OCI-LY1 (cell line): ENCODE measurements around the gene RPS6KA2.

ENCODE experiments used
- H2AFZ ChIP-seq: fragments of 200-600 bp; sonication (generic), shearing (Covaris generic); 2 replicates; pipeline ENCODE4 v1.6.0; 2014; ENCODE audit warnings: antibody characterized with exemption, mild to moderate bottlenecking, low read length
- H3F3A ChIP-seq: fragments of 200-600 bp; sonication (generic), shearing (Covaris generic); 2 replicates; pipeline ENCODE4 v1.6.0; 2014; ENCODE audit warnings: mild to moderate bottlenecking, antibody characterized with exemption, low read length, moderate library complexity; ENCODE audit not compliant: insufficient read depth
- H3K27ac ChIP-seq: fragments of 200-600 bp; sonication (generic); 2 replicates; pipeline ENCODE4 v1.5.1; 2014; ENCODE audit warnings: low read length, mixed run types, mild to moderate bottlenecking, low read depth; ENCODE audit not compliant: poor library complexity, severe bottlenecking
- H3K27me3 ChIP-seq: fragments of 200-600 bp; sonication (generic); 2 replicates; pipeline ENCODE4 v1.6.0; 2014; ENCODE audit warnings: antibody characterized with exemption, mild to moderate bottlenecking, low read length, moderate library complexity; ENCODE audit not compliant: insufficient read depth
- H3K36me3 ChIP-seq: fragments of 200-600 bp; sonication (generic); 2 replicates; pipeline ENCODE4 v1.6.1; 2014; ENCODE audit warnings: mild to moderate bottlenecking, antibody characterized with exemption, low read length, moderate library complexity, mixed read lengths; ENCODE audit not compliant: insufficient read depth
- H3K4me1 ChIP-seq: fragments of 200-600 bp; sonication (generic); 2 replicates; pipeline ENCODE4 v1.5.1; 2014; ENCODE audit warnings: mild to moderate bottlenecking, low read length, moderate library complexity; ENCODE audit not compliant: insufficient read depth, severe bottlenecking
- H3K4me2 ChIP-seq: fragments of 200-600 bp; sonication (generic), shearing (Covaris generic); 2 replicates; pipeline ENCODE4 v1.6.1; 2014; ENCODE audit warnings: low read length
- H3K4me3 ChIP-seq: fragments of 200-600 bp; sonication (generic); 2 replicates; pipeline ENCODE4 v1.5.1; 2014; ENCODE audit warnings: low read length, low read depth, mild to moderate bottlenecking, mixed read lengths; ENCODE audit not compliant: poor library complexity, severe bottlenecking
- H3K79me2 ChIP-seq: fragments of 200-600 bp; shearing (Covaris generic); 2 replicates; pipeline ENCODE4 v1.6.1; 2016; ENCODE audit warnings: mixed run types, low read length, mixed read lengths; ENCODE audit not compliant: insufficient read depth
- H3K9ac ChIP-seq: fragments of 200-600 bp; sonication (generic), shearing (Covaris generic); 2 replicates; pipeline ENCODE4 v1.6.1; 2014; ENCODE audit warnings: mild to moderate bottlenecking, low read length, mixed read lengths
- H3K9me2 ChIP-seq: fragments of 200-600 bp; sonication (generic), shearing (Covaris generic); 2 replicates; pipeline ENCODE4 v1.6.1; 2014; ENCODE audit warnings: low read depth, mild to moderate bottlenecking, low read length, mixed read lengths
- H3K9me3 ChIP-seq: fragments of 200-600 bp; shearing (Covaris generic); 2 replicates; pipeline ENCODE4 v1.6.1; 2014; ENCODE audit warnings: low read length, mixed read lengths
- H4K20me1 ChIP-seq: fragments of 200-600 bp; sonication (generic), shearing (Covaris generic); 2 replicates; pipeline ENCODE4 v1.6.0; 2016; ENCODE audit warnings: mild to moderate bottlenecking, low read length; ENCODE audit not compliant: insufficient read depth
- CTCF ChIP-seq: fragments of 200-600 bp; sonication (generic), shearing (Covaris generic); IDR thresholded peaks from 2 replicates; pipeline ENCODE4 v1.5.1; 2017; ENCODE audit warnings: mild to moderate bottlenecking, antibody characterized with exemption, low read length, moderate library complexity, mixed read lengths
- EZH2 ChIP-seq: fragments of 200-600 bp; sonication (generic), shearing (Covaris generic); IDR thresholded peaks from 2 replicates; pipeline ENCODE4 v1.8.0; 2017; ENCODE audit warnings: borderline replicate concordance, mixed run types, mild to moderate bottlenecking, antibody characterized with exemption, low read length, moderate library complexity, mixed read lengths

Gene RPS6KA2

GRCh38 chr6:166464068-166465002 lies 162.7 kb downstream of the RPS6KA2 start:
- no peaks in the 10 kb centered on the region for H3K9me3 ChIP-seq
- peak overlapping the region; percentile 65 for H3K4me2 ChIP-seq
- H3F3A ChIP-seq, result no peaks in the 10 kb centered on the region
- no peaks in the 10 kb centered on the region for H3K27me3 ChIP-seq
- peaks cover 72% of the 10 kb centered on the region for H3K4me1 ChIP-seq
- H3K9ac ChIP-seq, result peak overlapping the region; percentile 60
- H3K36me3 ChIP-seq, result no peaks in the 10 kb centered on the region
- H4K20me1 ChIP-seq, result no peaks in the 10 kb centered on the region
- no peak overlapping the region for H2AFZ ChIP-seq
- no peak for TF ChIP-seq CTCF
- TF ChIP-seq EZH2, result no peak
- no peaks in the 10 kb centered on the region for H3K9me2 ChIP-seq
- peak overlapping the region; percentile 88 for H3K27ac ChIP-seq
- peak overlapping the region; percentile 60 for H3K4me3 ChIP-seq
- H3K79me2 ChIP-seq, result no peaks in the 10 kb centered on the region

GRCh38 chr6:166463359-166464067 lies 163.5 kb downstream of the RPS6KA2 start:
- Histone ChIP-seq H3F3A (no peaks in the 10 kb centered on the region), H3K9ac (peak overlapping the region; percentile 60), H3K9me3 (no peaks in the 10 kb centered on the region; the same call in 1 of the 2 replicates), H3K79me2 (no peaks in the 10 kb centered on the region), H3K9me2 (no peaks in the 10 kb centered on the region), H2AFZ (no peak overlapping the region), H3K4me2 (peak overlapping the region; percentile 65), H3K36me3 (no peaks in the 10 kb centered on the region; the same call in 1 of the 2 replicates), H3K4me1 (peaks cover 65% of the 10 kb centered on the region), H3K27ac (peak overlapping the region; percentile 88), H3K27me3 (no peaks in the 10 kb centered on the region), H3K4me3 (peak overlapping the region; percentile 60), H4K20me1 (no peaks in the 10 kb centered on the region)
- TF ChIP-seq EZH2, result no peak
- no peak for TF ChIP-seq CTCF

- no peaks in the 10 kb centered on the region for H3K27me3 ChIP-seq
- H3F3A ChIP-seq, result no peaks in the 10 kb centered on the region
- peak overlapping the region; percentile 60 for H3K9ac ChIP-seq
- peak overlapping the region; percentile 88 for H3K27ac ChIP-seq
- TF ChIP-seq CTCF, result peak; percentile 33; the same call in 1 of the 2 replicates
- TF ChIP-seq EZH2, result no peak
- H3K79me2 ChIP-seq, result no peaks in the 10 kb centered on the region
- H3K4me3 ChIP-seq, result peak overlapping the region; percentile 60
- peaks cover 4% of the 10 kb centered on the region for H3K9me3 ChIP-seq
- no peaks in the 10 kb centered on the region for H4K20me1 ChIP-seq
- peaks cover 65% of the 10 kb centered on the region for H3K4me1 ChIP-seq
- H3K9me2 ChIP-seq, result no peaks in the 10 kb centered on the region
- no peak overlapping the region for H2AFZ ChIP-seq
- H3K4me2 ChIP-seq, result peak overlapping the region; percentile 65
- peaks cover 7% of the 10 kb centered on the region; the same call in 1 of the 2 replicates for H3K36me3 ChIP-seq
These were observed 164.5 kb downstream of the RPS6KA2 start for GRCh38 chr6:166462461-166463135.
